PFSK-1 (cell line): ENCODE results near the gene RAPGEF5.

Experiments used
- FOXP2 ChIP-seq: optimal IDR thresholded peaks from 2 replicates; pipeline ENCODE3; 2011; ENCODE audit warnings: borderline replicate concordance, control low read depth, inconsistent platforms; ENCODE audit not compliant: insufficient read depth; ENCODE audit errors: extremely low read length, extremely low read depth
- POLR2AphosphoS5 ChIP-seq: IDR thresholded peaks from 2 replicates; pipeline ENCODE4 v1.6.1; 2012; ENCODE audit warnings: low read depth, mild to moderate bottlenecking, control low read depth, low read length, moderate library complexity
- SIN3A ChIP-seq: IDR thresholded peaks from 2 replicates; pipeline ENCODE4 v1.6.1; 2012; ENCODE audit warnings: mild to moderate bottlenecking, low read length, moderate library complexity, borderline replicate concordance; ENCODE audit not compliant: insufficient read depth
- TAF1 ChIP-seq: IDR thresholded peaks from 2 replicates; pipeline ENCODE4 v1.6.1; 2012; ENCODE audit warnings: low read length, control low read depth, borderline replicate concordance; ENCODE audit not compliant: insufficient read depth
- TF ChIP-seq, protein P1 (sequence below), 2 experiments: IDR thresholded peaks; 2 replicates each; pipeline versions ENCODE4 v1.6.1 to v1.8.0; 2011 to 2012; ENCODE audit warnings: low read depth in 2 of 2, low read length in 2 of 2, control low read depth in 1 of 2, inconsistent platforms in 1 of 2, mild to moderate bottlenecking in 1 of 2, moderate library complexity in 1 of 2; ENCODE audit not compliant: insufficient read depth in 1 of 2

Gene RAPGEF5

DNA sequence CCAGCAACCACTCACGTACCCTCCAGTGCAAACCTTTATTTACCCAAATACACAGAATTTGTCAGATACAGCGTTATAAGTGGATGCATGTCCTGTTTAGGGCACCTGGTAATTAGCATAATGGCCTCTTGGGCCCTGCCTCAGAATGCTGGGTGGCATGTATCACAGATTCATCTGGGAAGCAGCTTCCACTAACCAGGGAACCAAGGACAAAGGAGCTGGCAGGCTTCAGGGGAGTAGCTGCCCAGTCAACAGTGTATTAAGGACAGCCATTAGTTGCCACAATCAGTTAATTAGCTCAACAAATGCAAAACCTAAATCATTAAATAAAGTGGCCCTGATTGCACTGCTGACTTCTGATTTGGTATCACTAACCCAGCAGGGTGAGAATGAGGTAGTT is 105.7 kb downstream of the RAPGEF5 start:
- TF ChIP-seq POLR2AphosphoS5 (no peak), FOXP2 (no peak), TAF1 (no peak), SIN3A (no peak)
- TF ChIP-seq, protein P1, sequence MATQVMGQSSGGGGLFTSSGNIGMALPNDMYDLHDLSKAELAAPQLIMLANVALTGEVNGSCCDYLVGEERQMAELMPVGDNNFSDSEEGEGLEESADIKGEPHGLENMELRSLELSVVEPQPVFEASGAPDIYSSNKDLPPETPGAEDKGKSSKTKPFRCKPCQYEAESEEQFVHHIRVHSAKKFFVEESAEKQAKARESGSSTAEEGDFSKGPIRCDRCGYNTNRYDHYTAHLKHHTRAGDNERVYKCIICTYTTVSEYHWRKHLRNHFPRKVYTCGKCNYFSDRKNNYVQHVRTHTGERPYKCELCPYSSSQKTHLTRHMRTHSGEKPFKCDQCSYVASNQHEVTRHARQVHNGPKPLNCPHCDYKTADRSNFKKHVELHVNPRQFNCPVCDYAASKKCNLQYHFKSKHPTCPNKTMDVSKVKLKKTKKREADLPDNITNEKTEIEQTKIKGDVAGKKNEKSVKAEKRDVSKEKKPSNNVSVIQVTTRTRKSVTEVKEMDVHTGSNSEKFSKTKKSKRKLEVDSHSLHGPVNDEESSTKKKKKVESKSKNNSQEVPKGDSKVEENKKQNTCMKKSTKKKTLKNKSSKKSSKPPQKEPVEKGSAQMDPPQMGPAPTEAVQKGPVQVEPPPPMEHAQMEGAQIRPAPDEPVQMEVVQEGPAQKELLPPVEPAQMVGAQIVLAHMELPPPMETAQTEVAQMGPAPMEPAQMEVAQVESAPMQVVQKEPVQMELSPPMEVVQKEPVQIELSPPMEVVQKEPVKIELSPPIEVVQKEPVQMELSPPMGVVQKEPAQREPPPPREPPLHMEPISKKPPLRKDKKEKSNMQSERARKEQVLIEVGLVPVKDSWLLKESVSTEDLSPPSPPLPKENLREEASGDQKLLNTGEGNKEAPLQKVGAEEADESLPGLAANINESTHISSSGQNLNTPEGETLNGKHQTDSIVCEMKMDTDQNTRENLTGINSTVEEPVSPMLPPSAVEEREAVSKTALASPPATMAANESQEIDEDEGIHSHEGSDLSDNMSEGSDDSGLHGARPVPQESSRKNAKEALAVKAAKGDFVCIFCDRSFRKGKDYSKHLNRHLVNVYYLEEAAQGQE (IDR thresholded peaks at IDR 0.05; ENCODE audit: insufficient read depth in 1 of 2, low read depth in 2 of 2, low read length in 2 of 2), result no peak

DNA sequence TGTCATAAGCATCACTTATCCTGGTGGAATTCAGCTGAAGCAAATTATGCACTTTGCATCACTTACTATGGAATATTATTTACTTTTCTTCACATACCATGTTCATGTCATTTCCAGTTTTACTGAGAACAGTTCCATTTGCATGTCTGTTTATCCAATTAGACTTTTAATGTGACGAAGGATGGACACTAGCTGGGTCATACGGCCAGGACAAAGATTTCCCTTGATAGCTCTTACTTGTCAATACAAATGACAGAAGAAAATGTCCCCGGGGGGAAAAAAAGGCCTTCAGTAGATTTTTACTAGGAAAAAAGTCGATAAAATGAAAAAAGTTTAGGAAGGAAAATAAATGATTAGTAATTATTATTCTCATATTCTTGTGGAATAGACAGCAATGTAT is 106.6 kb downstream of the RAPGEF5 start:
- TF ChIP-seq POLR2AphosphoS5 (no peak), FOXP2 (no peak)

DNA sequence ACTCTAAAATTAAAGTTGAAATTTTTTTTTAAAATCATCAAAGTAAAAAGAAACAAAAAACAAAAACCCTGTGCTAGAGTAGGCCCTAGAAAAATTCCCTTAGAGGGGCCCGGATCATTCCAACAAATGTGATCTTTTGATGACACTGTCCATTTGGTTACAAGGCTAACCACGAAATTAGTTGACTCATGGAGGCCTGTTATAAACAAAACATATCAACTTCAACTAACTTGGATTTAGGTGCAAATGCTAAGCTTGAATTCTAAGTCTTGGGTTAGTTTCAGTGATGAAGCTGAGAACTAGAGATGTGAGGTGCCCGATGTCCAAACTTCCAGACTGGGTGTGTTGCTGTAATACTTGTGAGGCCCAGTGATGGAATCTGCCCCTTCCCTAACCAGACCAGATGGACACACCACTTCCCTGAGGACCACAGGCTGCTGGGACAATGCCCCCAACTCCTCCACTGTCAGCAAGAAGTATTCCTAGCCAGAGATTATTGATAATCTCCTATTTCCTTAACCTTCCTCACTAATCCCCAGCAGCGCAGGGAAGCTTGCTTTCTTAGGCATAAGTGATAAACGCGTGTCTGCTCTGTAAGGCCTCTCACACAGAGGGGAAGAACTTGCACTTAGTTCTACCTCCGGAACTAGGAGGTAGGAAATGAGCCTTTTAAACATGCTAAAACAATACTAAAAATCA is 108.7 kb downstream of the RAPGEF5 start:
- TF ChIP-seq, protein P1 (IDR thresholded peaks at IDR 0.05; ENCODE audit: insufficient read depth in 1 of 2, low read depth in 2 of 2, low read length in 2 of 2), result no peak
- no peak for TF ChIP-seq SIN3A
- TF ChIP-seq POLR2AphosphoS5, result no peak
- no peak for TF ChIP-seq FOXP2
- TF ChIP-seq TAF1, result no peak

DNA sequence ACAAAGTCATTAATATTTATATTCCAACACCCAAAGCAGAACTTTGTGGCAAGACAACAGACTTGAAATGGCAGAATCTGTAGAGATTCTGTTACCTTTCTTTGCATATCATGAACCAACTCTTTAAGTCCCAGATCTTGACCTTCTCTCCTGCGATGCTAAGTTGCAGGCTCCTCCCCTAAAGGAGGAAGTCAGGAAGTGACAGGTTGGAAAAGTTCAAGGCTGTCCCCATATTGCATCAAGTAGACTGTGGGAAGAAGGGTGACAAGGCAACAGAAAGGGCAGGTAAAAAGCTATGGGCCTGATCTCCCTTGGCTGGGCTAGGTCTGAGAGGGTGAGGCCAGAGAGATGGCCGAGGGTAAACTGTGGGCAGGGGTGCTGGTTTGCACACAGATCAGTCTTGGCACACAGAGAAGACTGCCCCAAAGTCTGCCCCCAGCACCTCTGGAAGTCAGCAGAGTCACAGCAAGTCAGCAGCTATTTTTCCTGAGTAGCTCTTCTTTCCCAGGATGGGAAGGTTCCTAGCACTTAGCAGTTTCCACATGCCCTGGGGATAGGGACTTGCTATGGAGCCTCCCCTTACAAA is 115.1 kb downstream of the RAPGEF5 start:
- TF ChIP-seq POLR2AphosphoS5 (no peak), TAF1 (no peak), SIN3A (no peak), FOXP2 (no peak)
- TF ChIP-seq, protein P1 (IDR thresholded peaks at IDR 0.05; ENCODE audit: insufficient read depth in 1 of 2, low read depth in 2 of 2, low read length in 2 of 2), result no peak

DNA sequence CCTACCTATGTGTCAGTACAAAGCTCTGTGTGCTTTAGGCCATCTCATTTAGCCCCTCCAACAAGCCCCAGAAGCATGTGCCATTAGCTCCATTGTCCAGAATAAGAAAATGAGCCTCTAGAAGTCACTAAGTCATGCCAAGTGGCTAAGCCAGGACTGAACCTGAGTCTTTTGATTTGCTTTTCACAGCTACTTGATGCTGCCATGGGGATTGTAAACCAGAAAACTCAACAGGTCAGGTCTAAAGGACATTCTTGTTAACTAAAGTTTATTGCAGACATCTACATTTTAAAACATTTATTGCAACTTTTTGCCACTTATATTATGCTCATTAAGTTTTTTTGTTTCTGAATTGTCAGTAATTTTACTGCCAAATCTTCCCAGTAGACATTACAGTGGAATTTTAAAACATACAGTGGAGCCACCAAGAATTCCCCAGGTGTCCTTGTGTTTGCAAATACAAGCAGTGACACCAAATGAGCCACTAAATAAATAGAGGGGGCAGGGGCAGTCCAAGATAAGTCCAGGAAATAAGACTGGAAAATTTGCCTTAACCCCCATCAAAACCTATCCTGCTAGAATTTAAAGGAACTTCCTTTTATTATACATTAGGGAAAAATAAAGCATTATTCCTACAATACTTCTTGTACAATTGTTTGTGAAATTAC is 115.9 kb downstream of the RAPGEF5 start:
- TF ChIP-seq, protein P1 (IDR thresholded peaks at IDR 0.05; ENCODE audit: insufficient read depth in 1 of 2, low read depth in 2 of 2, low read length in 2 of 2), result no peak
- TF ChIP-seq TAF1, result no peak
- TF ChIP-seq SIN3A, result no peak
